Progenitor cell of endocrine pancreas (in vitro differentiated cells): Measurements from ENCODE around the gene CEP55. TPM values are rescaled to one million over a fixed set of nuclear protein-coding genes. Genes with fewer than 3 reads are reported as not detected.
A peak's percentile ranks its signal among the peaks of the same experiment; 100 is the strongest.

Experiments
- DNase-seq: peaks from one replicate; pipeline ENCODE4 v3.0.0; 2021; ENCODE audit warnings: low spot score; ENCODE audit not compliant: unreplicated experiment
- H3K27ac Mint-ChIP-seq: 2 replicates; pipeline ENCODE4 v1.8.0; 2021; ENCODE audit warnings: mild to moderate bottlenecking, moderate library complexity, mixed read lengths
- H3K27me3 Mint-ChIP-seq: 2 replicates; pipeline ENCODE4 v1.8.0; 2021; ENCODE audit warnings: mixed read lengths
- H3K36me3 Mint-ChIP-seq: 2 replicates; pipeline ENCODE4 v1.8.0; 2022; ENCODE audit warnings: mixed read lengths; ENCODE audit not compliant: insufficient read depth
- H3K4me1 Mint-ChIP-seq: 2 replicates; pipeline ENCODE4 v1.8.0; 2021; ENCODE audit warnings: low read depth, mixed read lengths
- H3K4me3 Mint-ChIP-seq: 2 replicates; pipeline ENCODE4 v1.8.0; 2021; ENCODE audit warnings: low read depth, mild to moderate bottlenecking, moderate library complexity, mixed read lengths
- H3K9me3 Mint-ChIP-seq: 2 replicates; pipeline ENCODE4 v1.8.0; 2021; ENCODE audit warnings: low read depth, mixed read lengths
- CTCF ChIP-seq: fragments of 200-600 bp; sonication (generic); IDR thresholded peaks from one replicate; pipeline ENCODE4 v1.5.0; 2021; ENCODE audit warnings: antibody characterized with exemption, mild to moderate bottlenecking; ENCODE audit not compliant: unreplicated experiment
- total RNA-seq: library from RNA; stranded (reverse); gene quantifications from 2 replicates; pipeline ENCODE4 v1.2.1, GENCODE V29; 2021

The CEP55 gene
- total RNA-seq, 1 donor from 2014 or later, result 9.1 TPM

- H3K27me3 Mint-ChIP-seq, result no peaks in the 10 kb centered on the region
- H3K4me1 Mint-ChIP-seq, result peaks cover 4% of the 10 kb centered on the region
- H3K36me3 Mint-ChIP-seq, result peaks cover 5% of the 10 kb centered on the region
- no peak overlapping the region for H3K4me3 Mint-ChIP-seq
- no peak for DNase-seq
- H3K9me3 Mint-ChIP-seq, result no peaks in the 10 kb centered on the region
- no peak for TF ChIP-seq CTCF
- no peak overlapping the region for H3K27ac Mint-ChIP-seq
These were observed 20.5 kb upstream of the CEP55 start for GRCh38 chr10:93475871-93476270.

- TF ChIP-seq CTCF, result no peak
- no peaks in the 10 kb centered on the region for H3K27me3 Mint-ChIP-seq
- no peak overlapping the region for H3K27ac Mint-ChIP-seq
- peaks cover 3% of the 10 kb centered on the region for H3K36me3 Mint-ChIP-seq
- H3K4me3 Mint-ChIP-seq, result no peak overlapping the region
- H3K9me3 Mint-ChIP-seq, result no peaks in the 10 kb centered on the region
- no peak for DNase-seq
- H3K4me1 Mint-ChIP-seq, result peaks cover 10% of the 10 kb centered on the region
These were observed 19.7 kb upstream of the CEP55 start for GRCh38 chr10:93476756-93477155.

GRCh38 chr10:93478873-93479272, 17.5 kb upstream of the CEP55 start:
- Mint-ChIP-seq H3K36me3 (peaks cover 3% of the 10 kb centered on the region), H3K27ac (no peak overlapping the region), H3K4me1 (peaks cover 11% of the 10 kb centered on the region), H3K4me3 (no peak overlapping the region), H3K9me3 (no peaks in the 10 kb centered on the region), H3K27me3 (no peaks in the 10 kb centered on the region)
- TF ChIP-seq CTCF, result no peak
- DNase-seq, result no peak

GRCh38 chr10:93481637-93482144, 14.7 kb upstream of the CEP55 start:
- Mint-ChIP-seq H3K27me3 (no peaks in the 10 kb centered on the region), H3K4me3 (peak overlapping the region; percentile 80), H3K4me1 (peaks cover 9% of the 10 kb centered on the region), H3K27ac (peak overlapping the region; percentile 93), H3K36me3 (peaks cover 2% of the 10 kb centered on the region), H3K9me3 (no peaks in the 10 kb centered on the region)
- DNase-seq, result no peak
- no peak for TF ChIP-seq CTCF

- Mint-ChIP-seq H3K36me3 (no peaks in the 10 kb centered on the region), H3K4me3 (peak within 1 kb of the TSS; percentile 80), H3K4me1 (peaks cover 9% of the 10 kb centered on the region), H3K27me3 (no peaks in the 10 kb centered on the region), H3K27ac (peak within 1 kb of the TSS; percentile 93), H3K9me3 (no peaks in the 10 kb centered on the region)
- no peak for DNase-seq
- TF ChIP-seq CTCF, result peak; percentile 71
These were observed 14.1 kb upstream of the CEP55 start, which contains the start of gene MYOF for GRCh38 chr10:93482145-93482834. TSS of gene MYOF (minus strand) at chr10:93482334. CDS start at chr10:93482194, 140 bp downstream.
